GM19035 (cell line): ENCODE measurements around the gene ARCN1.
A peak's percentile ranks its signal among the peaks of the same experiment; 100 is the strongest.
"Not testable (repeated sequence)": the region's sequence is repeated elsewhere in the genome, so short reads cannot be mapped to it uniquely, and the experiment has no call there.

Experiments
- ATAC-seq: cut with Tn5 transposase; IDR thresholded peaks from one replicate; pipeline ENCODE4 v1.9.1; 2021; ENCODE audit not compliant: unreplicated experiment

The ARCN1 gene

DNA sequence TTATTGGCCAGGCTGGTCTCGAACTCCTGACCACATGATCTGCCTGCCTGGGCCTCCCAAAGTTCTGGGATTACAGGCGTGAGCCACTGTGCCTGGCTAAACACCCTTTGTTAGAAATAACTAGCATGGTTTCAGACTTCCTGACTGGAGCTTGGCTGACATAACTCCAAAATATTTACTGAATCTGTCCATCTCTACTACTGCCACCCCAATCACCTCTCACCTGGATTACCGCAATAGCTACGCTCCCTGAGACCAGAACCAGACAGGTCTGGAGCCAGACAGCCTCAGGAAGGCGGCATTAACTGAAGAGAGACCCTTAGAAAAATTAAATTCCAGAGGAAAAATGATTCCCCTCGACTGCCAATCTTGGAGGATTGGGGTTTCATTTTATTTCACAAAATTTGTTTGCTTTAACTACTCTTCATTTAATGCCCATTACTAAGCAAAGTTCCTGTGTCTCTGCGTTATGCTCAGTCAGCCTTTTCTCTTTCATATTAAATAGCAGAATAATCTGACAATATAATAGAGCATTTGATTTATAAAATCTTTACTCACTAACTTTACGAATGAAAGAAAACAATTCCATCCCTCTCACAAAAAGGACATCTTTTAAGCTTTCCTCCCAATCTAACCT, 28.1 kb upstream of the ARCN1 start:
- no peak for ATAC-seq

DNA sequence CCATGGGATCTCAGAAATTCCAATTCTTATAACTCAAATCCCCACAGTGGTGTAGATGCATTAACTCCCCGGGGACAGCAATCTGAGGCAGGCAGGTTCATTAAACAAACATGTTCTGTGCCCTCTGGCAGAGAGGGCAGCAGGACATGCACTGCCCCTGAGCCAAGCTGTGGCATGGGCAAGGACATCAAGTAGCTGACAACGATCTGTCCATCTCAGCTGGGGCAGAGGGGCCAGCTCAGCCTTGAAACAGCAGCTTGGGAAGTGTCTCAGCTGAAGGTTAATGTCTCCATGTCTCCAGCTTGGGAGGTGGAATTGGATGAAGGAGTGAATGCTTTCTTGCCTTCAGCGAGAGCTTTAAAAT, 27.6 kb upstream of the ARCN1 start:
- no peak for ATAC-seq

DNA sequence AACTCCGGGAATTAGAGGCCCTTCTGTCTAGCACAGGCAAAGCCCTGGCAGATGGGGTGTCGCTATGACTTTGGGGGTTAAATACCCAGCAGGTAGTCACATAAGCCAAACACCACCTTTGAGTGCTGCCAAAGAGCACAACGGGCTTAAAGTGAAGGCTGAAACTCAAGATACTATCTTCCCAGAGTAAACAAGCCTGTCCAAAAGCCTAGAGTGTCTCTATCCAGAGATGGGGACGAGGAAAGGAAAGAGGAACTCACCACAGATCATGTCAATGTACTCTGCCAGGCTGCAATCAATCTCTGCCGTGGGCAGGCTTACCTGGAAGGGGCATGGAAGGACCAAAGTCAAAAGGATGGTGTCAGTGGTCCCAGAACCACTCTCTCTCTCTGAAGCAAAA, 26.7 kb upstream of the ARCN1 start:
- ATAC-seq: no peak

DNA sequence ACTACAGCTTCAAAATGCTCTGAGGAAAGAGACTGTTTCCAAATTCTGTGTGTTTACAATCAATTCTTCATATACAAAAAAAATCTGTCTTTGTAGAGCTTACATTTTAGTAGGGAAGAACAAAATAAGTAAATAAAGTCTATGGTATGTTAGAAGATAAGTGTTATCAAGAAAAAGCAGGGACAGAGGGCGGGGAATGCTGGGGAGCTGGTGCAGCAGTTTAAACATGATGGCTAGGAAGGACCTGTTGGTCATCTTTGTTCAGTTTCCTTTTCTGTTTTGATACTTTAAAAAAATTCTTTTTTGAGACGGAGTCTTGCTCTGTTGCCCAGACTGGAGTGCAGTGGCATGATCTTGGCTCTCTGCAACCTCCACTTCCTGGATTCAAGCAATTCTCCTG, 25.1 kb upstream of the ARCN1 start:
- no peak for ATAC-seq

DNA sequence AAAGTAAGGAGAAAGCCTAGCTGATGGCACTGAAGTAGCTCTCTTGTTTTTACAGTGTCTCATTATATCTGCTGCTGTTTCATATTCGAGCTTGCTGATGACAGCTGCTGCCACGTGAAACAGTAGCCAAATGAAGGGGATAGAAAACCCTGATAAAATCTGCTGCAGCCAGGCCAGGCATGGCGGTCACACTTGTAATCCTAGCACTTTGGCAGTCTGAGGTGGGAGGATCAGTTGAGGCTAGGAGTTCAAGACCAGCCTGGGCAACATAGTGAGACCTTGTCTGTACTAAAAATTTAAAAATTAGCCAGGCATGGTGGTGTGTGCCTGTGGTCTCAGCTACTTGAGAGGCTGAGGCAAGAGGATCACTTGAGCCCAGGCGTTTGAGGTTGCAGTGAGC, 19.9 kb upstream of the ARCN1 start:
- no peak for ATAC-seq

DNA sequence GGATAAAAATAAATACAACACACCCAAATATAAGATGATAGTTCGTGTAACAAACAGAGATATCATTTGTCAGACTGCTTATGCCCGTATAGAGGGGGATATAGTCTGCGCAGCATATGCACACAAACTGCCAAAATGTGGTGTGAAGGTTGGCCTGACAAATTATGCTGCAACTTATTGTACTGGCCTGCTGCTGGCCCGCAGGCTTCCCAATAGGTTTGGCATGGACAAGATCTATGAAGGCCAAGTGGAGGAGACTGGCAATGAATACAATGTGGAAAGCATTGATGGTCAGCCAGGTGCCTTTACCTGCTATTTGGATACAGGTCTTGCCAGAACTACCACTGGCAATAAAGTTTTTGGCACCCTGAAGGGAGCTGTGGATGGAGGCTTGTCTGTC, 11.4 kb upstream of the ARCN1 start:
- ATAC-seq: no peak

DNA sequence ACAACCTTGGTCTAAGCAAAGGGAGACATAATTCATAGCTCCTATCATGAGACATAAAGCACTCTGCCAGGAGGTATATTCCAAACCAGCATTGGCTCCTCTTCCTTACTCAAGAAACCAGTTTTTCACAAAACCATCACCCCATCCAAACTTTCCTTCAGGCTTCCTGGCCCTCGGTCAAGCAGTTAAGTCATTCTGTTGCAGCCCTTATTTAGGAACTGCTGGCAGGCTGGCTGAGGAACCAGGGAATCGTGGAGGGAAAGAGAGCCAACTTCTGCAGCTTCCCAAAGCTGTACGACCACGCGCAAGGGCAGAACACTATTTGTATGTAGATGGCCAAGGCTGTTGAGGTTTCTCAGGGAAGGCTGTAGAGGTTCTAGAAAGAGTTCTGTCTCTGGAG, 7.2 kb upstream of the ARCN1 start:
- no peak for ATAC-seq

DNA sequence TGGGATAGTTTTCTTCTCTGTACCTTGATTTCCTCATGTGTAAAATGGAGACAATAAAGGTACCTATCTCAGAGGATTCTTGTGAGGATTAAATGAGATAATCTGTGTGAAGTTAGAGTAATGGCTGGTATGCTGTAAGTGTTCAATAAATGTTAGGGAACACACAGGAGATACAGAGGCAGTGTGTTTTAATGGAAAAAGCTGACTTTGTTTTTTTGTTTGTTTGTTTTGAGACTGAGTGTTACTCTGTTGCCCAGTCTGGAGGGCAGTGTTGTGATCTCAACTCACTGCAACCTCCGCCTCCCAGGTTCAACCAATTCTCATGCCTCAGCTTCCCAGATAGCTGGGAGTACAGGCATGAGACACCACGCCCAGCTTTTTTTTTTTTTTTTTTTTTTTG, 2.5 kb upstream of the ARCN1 start:
- ATAC-seq: no peak

DNA sequence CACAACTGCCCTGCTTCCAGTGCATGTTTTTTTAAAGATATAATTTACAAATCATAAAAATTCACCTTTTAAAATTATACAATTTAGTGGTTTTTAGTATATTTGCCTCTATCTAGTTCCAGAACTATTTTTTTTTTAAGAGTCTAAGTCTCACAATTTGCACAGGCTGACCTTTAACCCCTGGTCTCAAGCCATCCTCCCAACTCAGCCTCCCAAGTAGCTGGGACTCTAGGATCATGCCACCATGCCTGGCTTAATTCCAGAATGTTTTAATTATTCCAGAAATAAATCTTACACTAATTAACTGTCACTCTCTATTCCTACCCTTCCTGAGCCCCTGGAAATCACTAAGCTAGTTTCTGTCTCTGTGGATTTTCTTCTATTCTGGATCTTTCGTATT, 1.4 kb upstream of the ARCN1 start:
- no peak for ATAC-seq

DNA sequence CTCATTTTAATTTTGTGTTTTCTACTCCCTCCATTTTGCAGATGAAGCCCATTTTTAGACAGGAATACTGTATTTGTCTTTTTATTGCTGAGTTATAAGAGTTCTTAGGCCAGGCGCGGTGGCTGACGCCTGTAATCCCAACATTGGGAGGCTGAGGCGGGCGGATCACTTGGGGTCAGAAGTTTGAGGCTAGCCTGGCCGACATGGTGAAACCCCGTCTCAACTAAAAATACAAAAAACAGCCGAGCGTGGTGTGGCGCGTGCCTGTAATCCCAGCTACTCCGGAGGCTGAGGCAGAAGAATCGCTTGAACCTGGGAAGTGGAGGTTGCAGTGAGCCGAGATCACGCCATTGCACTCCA, 528 bp upstream of the ARCN1 start:
- ATAC-seq: peak; percentile 9

DNA sequence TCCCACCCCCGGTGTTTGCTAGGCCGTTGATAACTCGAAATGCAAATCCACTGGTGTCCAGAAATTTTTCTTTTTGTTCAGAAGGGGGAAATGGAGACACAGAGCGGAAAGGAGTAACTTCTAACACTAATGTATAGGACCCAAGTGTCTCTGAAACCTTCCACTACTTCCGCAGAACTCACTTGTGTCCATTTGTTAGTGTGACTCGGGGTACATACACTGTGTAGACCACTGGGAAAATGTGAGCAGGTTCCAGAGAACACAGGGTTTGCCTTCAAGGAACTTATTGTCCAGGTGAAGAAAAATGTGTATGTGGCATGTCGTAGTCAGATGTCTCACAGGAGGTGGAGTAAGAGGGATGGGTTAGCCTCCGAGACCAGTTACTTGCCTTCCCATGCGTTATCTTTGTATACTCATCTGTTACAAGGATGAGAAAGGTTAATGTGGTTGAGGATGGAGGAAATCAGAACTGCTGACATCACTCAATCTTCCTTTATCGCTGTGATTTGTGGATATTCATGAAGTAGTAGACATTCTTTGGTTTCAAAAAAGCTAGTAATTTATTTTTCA, 857 bp downstream of the ARCN1 start:
- peak; percentile 23 for ATAC-seq

DNA sequence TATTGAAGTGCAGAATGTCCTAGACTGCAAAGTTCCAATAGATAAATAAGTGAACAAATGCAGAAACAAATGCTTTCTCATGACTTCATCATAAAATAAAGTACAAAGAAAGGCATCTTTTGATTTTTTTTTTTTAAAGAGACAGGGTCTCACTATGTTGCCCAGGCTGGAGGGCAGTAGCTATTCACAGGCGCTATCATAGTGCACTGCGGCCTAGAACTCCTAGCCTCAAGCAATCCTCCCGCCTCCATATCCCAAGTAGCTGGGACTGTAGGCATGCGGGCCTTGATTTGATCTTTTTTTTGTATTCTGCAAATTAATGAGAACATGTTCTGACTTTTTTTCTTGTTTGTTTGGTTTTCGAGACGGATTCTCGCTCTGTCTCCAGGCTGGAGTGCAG, 2.4 kb downstream of the ARCN1 start:
- ATAC-seq: no peak

DNA sequence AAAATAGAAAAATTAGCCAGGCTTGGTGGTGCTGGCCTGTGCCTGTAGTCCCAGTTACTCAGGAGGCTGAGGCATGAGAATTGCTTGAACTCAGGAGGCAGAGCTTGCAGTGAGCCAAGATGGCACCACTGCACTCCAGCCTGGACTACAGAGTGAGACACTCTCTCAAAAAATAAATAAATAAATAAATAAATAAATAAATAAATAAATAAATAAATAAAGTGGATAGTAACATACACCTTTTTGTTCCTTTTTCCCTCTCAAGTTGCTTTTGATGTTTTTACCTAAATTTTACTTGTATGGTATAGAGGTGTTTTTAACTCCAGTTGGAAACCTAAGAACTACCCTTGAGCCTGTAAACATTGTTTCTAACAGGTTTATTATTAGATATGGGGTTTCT, 5.8 kb downstream of the ARCN1 start:
- not testable (repeated sequence) for ATAC-seq

DNA sequence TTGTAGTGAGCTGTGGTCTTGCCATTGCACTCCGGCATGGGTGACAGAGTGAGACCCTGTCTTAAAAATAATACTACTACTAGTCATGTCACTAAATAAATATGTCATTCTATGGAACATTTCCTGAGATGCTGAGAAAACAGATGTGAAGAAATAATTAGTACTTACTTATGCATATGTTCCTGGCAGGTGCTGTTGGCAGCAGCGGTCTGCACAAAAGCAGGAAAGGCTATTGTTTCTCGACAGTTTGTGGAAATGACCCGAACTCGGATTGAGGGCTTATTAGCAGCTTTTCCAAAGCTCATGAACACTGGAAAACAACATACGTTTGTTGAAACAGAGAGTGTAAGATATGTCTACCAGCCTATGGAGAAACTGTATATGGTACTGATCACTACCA, 8.8 kb downstream of the ARCN1 start:
- ATAC-seq: no peak

DNA sequence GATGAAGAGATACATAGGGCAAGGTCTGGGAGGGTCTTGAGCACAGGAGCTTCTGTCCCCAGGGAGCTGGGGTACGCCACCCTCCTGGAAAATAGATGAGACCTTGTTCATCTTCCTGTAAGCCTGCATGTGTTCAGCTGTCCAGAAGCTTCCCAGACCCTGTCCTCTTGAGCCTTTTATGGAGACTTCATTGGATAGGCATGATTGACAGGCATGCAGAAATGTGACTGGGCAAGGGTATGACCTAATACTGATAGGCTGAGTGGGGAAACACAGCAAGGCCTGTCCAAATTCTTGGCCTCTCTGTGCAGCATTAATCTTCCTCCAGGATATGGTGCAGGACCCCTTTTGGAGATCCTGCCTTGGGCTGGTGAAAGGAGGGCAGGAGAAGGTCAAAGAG, 15.7 kb downstream of the ARCN1 start:
- no peak for ATAC-seq

DNA sequence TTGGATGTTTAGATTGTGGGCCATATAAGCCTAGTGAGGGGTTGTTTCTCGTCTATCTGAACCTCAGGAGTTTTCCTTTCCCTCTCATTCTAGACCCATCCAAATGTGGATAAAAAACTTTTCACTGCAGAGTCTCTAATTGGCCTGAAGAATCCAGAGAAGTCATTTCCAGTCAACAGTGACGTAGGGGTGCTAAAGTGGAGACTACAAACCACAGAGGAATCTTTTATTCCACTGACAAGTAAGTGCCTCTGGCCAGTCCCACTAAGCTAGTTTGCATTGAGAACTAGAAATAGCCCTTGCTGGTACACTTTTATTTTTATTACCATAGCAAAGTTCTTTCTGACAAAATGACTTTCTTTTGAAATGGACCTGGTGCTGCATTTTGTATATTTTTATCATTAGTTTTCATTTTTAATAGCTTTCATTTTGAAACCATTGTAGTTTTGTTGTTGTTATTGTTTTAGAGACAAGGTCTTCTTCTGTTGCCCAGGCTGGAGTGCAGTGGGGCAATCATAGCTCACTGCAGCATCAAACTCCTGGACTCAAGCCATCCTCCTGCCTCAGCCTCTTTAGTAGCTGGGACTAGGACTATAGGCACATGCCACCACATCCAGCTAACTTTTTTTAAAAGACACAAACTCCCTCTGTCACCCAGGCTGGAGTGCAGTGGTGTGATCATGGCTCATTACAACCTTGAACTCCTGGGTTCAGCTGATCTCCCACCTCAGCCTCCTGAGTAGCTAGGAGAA, 20.6 kb downstream of the ARCN1 start:
- no peak for ATAC-seq

DNA sequence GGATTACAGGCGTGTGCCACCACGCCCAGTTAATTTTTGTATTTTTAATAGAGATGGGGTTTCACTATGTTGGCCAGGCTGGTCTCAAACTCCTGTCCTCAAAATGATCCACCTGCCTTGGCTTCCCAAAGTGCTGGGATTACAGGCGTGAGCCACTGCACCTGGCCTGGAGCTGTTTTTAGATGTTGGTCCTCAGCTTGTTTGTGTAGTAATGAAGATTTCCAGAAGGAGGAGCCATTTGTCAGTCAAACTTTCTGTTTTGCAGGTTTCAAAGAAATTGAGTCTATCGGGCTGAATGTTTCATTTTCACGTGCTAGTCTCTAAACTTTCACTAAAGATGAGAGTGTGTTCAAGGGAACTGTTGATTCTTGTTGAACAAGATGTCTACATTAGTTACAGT, 22.8 kb downstream of the ARCN1 start:
- not testable (repeated sequence) for ATAC-seq

DNA sequence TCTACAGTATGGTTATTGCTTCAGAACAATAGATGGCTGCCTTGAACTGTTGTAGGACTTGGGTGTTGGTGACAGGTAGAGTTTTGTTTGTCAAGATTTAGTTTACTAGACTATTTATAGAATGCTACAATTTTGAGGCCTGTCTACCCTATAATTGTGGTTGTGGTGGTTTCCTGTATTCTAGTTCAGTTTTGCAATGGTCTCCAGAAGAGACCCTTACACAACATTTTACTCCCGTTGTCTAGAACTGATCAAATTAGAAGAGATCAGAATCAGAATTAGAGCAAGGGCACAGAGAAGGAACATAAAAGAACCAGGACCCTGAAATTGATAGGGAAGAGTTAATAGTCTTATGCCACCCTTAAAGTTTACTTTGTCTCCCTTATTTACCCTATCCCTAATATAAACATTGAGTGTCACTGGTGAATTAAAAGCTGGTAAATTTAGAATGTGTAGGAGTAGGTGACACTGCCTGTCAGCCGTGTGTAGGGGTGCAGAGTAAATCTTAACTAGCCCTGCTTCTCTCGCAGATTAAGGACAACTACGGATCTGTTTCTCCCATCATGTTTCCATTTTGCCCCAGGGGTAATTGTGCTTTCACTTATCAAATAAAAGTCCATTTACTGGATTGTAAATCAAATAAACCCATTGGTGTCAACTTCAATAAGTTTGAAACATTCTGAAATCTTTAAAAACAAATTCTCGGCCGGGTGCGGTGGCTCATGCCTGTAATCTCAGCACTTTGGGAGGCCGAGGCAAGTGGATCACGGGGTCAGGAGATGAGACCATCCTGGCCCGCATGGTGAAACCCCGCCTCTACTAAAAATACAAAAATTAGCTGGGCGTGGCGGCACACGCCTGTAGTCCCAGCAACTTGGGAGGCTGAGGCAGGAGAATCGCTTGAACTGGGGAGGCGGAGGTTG, 24.3 kb downstream of the ARCN1 start:
- ATAC-seq: no peak

DNA sequence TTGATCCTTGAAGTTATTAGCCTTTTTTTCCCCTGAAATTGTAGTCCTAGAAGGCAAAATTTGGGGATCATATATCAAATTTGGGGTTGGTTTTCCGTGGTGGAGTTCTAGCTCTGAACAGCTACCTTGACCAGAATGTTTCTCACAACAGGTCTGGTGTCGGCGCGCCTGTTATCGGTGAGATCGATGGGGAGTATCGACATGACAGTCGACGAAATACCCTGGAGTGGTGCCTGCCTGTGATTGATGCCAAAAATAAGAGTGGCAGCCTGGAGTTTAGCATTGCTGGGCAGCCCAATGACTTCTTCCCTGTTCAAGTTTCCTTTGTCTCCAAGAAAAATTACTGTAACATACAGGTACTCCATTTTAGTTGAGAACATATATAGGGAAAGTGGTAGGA, 25.3 kb downstream of the ARCN1 start:
- no peak for ATAC-seq

DNA sequence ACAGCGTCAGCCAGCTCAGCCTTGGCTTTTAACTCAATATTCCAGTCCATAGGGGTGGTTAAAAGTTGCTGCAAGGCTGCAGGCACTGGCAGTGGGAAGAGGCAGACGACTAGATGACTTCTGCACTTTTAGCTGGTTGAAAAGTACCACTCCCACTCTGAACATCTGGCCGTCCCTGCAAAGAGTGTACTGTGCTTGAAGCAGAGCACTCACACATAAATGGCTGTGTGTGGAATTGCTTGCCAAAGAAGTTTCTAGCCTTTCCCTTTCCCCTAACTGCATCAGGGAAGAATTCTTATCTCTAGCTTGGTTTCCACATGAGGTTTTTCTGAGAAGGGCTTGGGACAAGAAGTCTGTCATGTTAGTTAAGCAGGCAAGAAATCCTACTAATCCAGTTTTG, 30.1 kb downstream of the ARCN1 start:
- no peak for ATAC-seq

DNA sequence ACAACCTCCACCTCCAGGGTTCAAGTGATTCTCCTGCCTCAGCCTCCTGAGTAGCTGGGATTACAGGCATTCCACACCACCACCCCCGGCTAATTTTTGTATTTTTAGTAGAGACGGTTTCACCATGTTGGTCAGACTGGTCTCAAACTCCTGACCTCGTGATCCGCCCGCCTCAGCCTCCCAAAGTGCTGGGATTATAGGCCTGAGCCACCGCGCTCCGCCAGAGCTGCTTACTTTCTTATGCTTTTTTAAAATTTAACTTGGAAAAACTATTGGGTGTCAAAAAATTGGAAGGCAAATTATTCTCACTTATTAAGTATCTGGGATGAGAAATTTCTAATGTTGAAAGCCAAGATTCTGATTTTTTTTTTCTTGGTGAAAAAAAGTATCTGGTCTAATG, 31.5 kb downstream of the ARCN1 start:
- ATAC-seq: not testable (repeated sequence)

DNA sequence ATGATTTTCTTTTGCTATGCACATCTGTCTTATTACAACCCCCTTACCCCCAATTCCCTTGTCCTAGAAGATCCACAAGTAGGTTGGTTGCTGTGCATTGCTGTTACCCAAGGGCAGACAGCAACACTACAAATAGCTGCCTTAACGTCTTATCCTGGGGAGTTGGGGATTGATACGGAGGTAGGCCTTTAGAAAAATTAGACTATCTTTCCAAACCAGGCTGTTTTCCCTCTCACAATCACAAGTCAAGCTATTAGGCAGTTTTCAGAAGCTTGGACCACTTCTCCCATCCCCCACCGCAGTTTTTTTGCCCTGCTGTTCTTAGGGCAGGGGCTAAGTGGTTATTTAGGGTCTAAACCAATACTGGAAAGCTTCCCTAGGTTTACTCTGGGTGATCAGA, 32.4 kb downstream of the ARCN1 start:
- ATAC-seq: no peak
